ENCODE measurements around the gene RAB36.
"Not testable (repeated sequence)": the region's sequence is repeated elsewhere in the genome, so short reads cannot be mapped to it uniquely, and the experiment has no call there.

Gene RAB36

GRCh38 chr22:23122216-23122957 lies 22.9 kb upstream of the RAB36 start:
- DNase-seq: peak in 1 of 2 donors; percentile 50

GRCh38 chr22:23122992-23123803 lies 22.1 kb upstream of the RAB36 start:
- no peak for DNase-seq

- no peak for DNase-seq
Observed at GRCh38 chr22:23123804-23124254, 21.4 kb upstream of the RAB36 start.

GRCh38 chr22:23124611-23125511 lies 20.4 kb upstream of the RAB36 start:
- DNase-seq: no peak

GRCh38 chr22:23125512-23126103 lies 19.7 kb upstream of the RAB36 start:
- DNase-seq: no peak

GRCh38 chr22:23126165-23127054 lies 18.9 kb upstream of the RAB36 start:
- DNase-seq: no peak

GRCh38 chr22:23127055-23127756 lies 18.1 kb upstream of the RAB36 start:
- DNase-seq: no peak

GRCh38 chr22:23127788-23128187 lies 17.5 kb upstream of the RAB36 start:
- no peak for DNase-seq

GRCh38 chr22:23128269-23129108 lies 16.8 kb upstream of the RAB36 start:
- peak; percentile 77 to 87 for DNase-seq

GRCh38 chr22:23129149-23129548 lies 16.1 kb upstream of the RAB36 start:
- no peak for DNase-seq

GRCh38 chr22:23130697-23131096 lies 14.6 kb upstream of the RAB36 start:
- DNase-seq: no peak

GRCh38 chr22:23131931-23132330 lies 13.3 kb upstream of the RAB36 start:
- no peak for DNase-seq

- no peak for DNase-seq
Observed at GRCh38 chr22:23132376-23133091, 12.7 kb upstream of the RAB36 start.

GRCh38 chr22:23133922-23134321 lies 11.4 kb upstream of the RAB36 start:
- DNase-seq: no peak

GRCh38 chr22:23136991-23137390 lies 8.3 kb upstream of the RAB36 start:
- not testable (repeated sequence) for DNase-seq

- DNase-seq: no peak
Observed at GRCh38 chr22:23137468-23137867, 7.8 kb upstream of the RAB36 start.

- DNase-seq: peak in 1 of 2 donors; percentile 11
Observed at GRCh38 chr22:23137905-23138561, 7.2 kb upstream of the RAB36 start.

- DNase-seq: no peak
Observed at GRCh38 chr22:23138584-23139435, 6.5 kb upstream of the RAB36 start.
